H1 (cell line): ENCODE measurements around the gene MYOM3. TPM values are rescaled to one million over a fixed set of nuclear protein-coding genes. Genes with fewer than 3 reads are reported as not detected.
A peak's percentile ranks its signal among the peaks of the same experiment; 100 is the strongest.

Experiments
- CTCF ChIA-PET: fragments of 300-600 bp; sonication (Branson Sonifier 250); formaldehyde crosslinking; loops from one replicate; lab custom pipeline; 2021; ENCODE audit not compliant: partially characterized antibody; lab: Charles Lee
- POLR2A ChIA-PET: fragments of 300-600 bp; sonication (Branson Sonifier 250); formaldehyde crosslinking; loops from one replicate; lab custom pipeline; 2021; ENCODE audit warnings: inconsistent platforms; ENCODE audit not compliant: partially characterized antibody; lab: Charles Lee
- DNase-seq, 2 experiments: peaks; one replicate each; pipeline versions ENCODE4 v3.0.0 to v3.0.0-alpha.2; 2010 to 2022; ENCODE audit warnings: low spot score in 2 of 2, low read depth in 1 of 2, mixed read lengths in 1 of 2
- FAIRE-seq: peaks from 2 replicates; lab custom pipeline; 2011; peaks lifted over from hg19 to GRCh38; lab: Jason Lieb, UNC
- H2AFZ ChIP-seq: 2 replicates; pipeline ENCODE4 v1.8.1; 2012; ENCODE audit warnings: low read length, inconsistent platforms
- H2AK5ac ChIP-seq: 2 replicates; pipeline ENCODE4 v1.6.1; 2013; ENCODE audit warnings: low read depth, low read length
- H2BK120ac ChIP-seq: replicated peaks from 2 replicates; pipeline ENCODE3; 2013; ENCODE audit warnings: low read depth, low read length, inconsistent platforms
- H2BK12ac ChIP-seq: 2 replicates; pipeline ENCODE4 v1.6.1; 2013; ENCODE audit warnings: low read depth, low read length
- H2BK15ac ChIP-seq: 2 replicates; pipeline ENCODE4 v1.6.1; 2013; ENCODE audit warnings: low read length
- H2BK20ac ChIP-seq: 2 replicates; pipeline ENCODE4 v1.6.1; 2013; ENCODE audit warnings: low read length
- H2BK5ac ChIP-seq: 2 replicates; pipeline ENCODE4 v1.6.1; 2013; ENCODE audit warnings: low read depth, low read length
- H3K14ac ChIP-seq: 2 replicates; pipeline ENCODE4 v1.6.1; 2013; ENCODE audit warnings: inconsistent platforms; ENCODE audit not compliant: insufficient read length
- H3K18ac ChIP-seq: 2 replicates; pipeline ENCODE4 v1.6.1; 2013; ENCODE audit warnings: low read length; ENCODE audit errors: extremely low read depth
- H3K23ac ChIP-seq: 2 replicates; pipeline ENCODE4 v1.6.1; 2013; ENCODE audit warnings: inconsistent platforms; ENCODE audit not compliant: insufficient read length
- H3K23me2 ChIP-seq: 2 replicates; pipeline ENCODE4 v1.6.1; 2013; ENCODE audit warnings: low read depth, low read length
- H3K27ac ChIP-seq: 2 replicates; pipeline ENCODE4 v1.6.1; 2011; ENCODE audit warnings: low read depth, low read length, inconsistent platforms
- H3K27me3 ChIP-seq, 4 experiments: replicated peaks in 1 of 4; 1 replicate in 1 of 4; 2 replicates in 3 of 4; pipeline versions ENCODE4 v1.6.1 to v1.8.1; 2011 to 2013; ENCODE audit warnings: low read length in 3 of 4, mild to moderate bottlenecking in 3 of 4, inconsistent platforms in 2 of 4, mixed read lengths in 2 of 4, moderate library complexity in 1 of 4; ENCODE audit not compliant: control insufficient read depth in 3 of 4, insufficient read depth in 3 of 4; ENCODE audit errors: extremely low read depth in 1 of 4
- H3K36me3 ChIP-seq, 4 experiments: 2 replicates each; pipeline versions ENCODE4 v1.6.1 to v1.8.1; 2011 to 2013; ENCODE audit warnings: mild to moderate bottlenecking in 4 of 4, low read length in 3 of 4, moderate library complexity in 2 of 4, control low read depth in 1 of 4, inconsistent platforms in 1 of 4; ENCODE audit not compliant: insufficient read depth in 4 of 4, control insufficient read depth in 2 of 4
- H3K4ac ChIP-seq: replicated peaks from 2 replicates; pipeline ENCODE3; 2013; ENCODE audit warnings: low read length, low read depth, mixed read lengths, inconsistent platforms; ENCODE audit not compliant: insufficient read length
- H3K4me1 ChIP-seq, 4 experiments: replicated peaks in 1 of 4; 1 replicate in 1 of 4; 2 replicates in 3 of 4; pipeline versions ENCODE4 v1.6.1 to v1.8.1; 2011 to 2013; ENCODE audit warnings: low read length in 3 of 4, inconsistent platforms in 2 of 4, mixed read lengths in 1 of 4; ENCODE audit not compliant: insufficient read depth in 4 of 4, control insufficient read depth in 3 of 4
- H3K4me2 ChIP-seq, 2 experiments: 2 replicates each; pipeline versions ENCODE4 v1.6.1 to v1.8.1; 2011 to 2013; ENCODE audit warnings: low read depth in 2 of 2, low read length in 2 of 2, control low read depth in 1 of 2, inconsistent platforms in 1 of 2, mild to moderate bottlenecking in 1 of 2; ENCODE audit not compliant: insufficient read depth in 1 of 2
- H3K4me3 ChIP-seq, 4 experiments: fragments of 200-600, 300-600 bp in 1 of 4; sonication (generic), shearing (Covaris generic), sonication (Bioruptor Twin) in 1 of 4; 2 replicates each; pipeline versions ENCODE4 v1.5.1 to v1.8.1; 2011 to 2016; ENCODE audit warnings: low read length in 4 of 4, low read depth in 3 of 4, control low read depth in 2 of 4, inconsistent platforms in 2 of 4, mild to moderate bottlenecking in 2 of 4, mixed read lengths in 1 of 4, moderate library complexity in 1 of 4; ENCODE audit not compliant: insufficient read depth in 2 of 4; ENCODE audit errors: extremely low read depth in 1 of 4
- H3K56ac ChIP-seq: replicated peaks from 2 replicates; pipeline ENCODE3; 2013; ENCODE audit warnings: low read depth, mild to moderate bottlenecking, mixed read lengths, low read length, inconsistent platforms; ENCODE audit not compliant: insufficient read length
- H3K79me1 ChIP-seq: 2 replicates; pipeline ENCODE4 v1.6.1; 2013; ENCODE audit warnings: low read depth, low read length, control low read depth
- H3K79me2 ChIP-seq, 2 experiments: 2 replicates each; pipeline versions ENCODE4 v1.6.1 to v1.8.1; 2012 to 2013; ENCODE audit warnings: low read length in 2 of 2, mild to moderate bottlenecking in 2 of 2, inconsistent platforms in 1 of 2; ENCODE audit not compliant: insufficient read depth in 2 of 2, control insufficient read depth in 1 of 2
- H3K9ac ChIP-seq, 4 experiments: replicated peaks in 1 of 4; 1 replicate in 1 of 4; 2 replicates in 3 of 4; pipeline versions ENCODE4 v1.6.1 to v1.8.1; 2011 to 2013; ENCODE audit warnings: low read depth in 3 of 4, low read length in 3 of 4, control low read depth in 2 of 4, mild to moderate bottlenecking in 2 of 4, moderate library complexity in 2 of 4, inconsistent platforms in 1 of 4; ENCODE audit errors: extremely low read depth in 1 of 4
- H3K9me3 ChIP-seq, 2 experiments: 2 replicates each; pipeline versions ENCODE4 v1.6.1 to v1.8.1; 2012 to 2013; ENCODE audit warnings: mild to moderate bottlenecking in 2 of 2, moderate library complexity in 2 of 2, control low read depth in 1 of 2, inconsistent platforms in 1 of 2, low read depth in 1 of 2, low read length in 1 of 2, mixed read lengths in 1 of 2; ENCODE audit not compliant: insufficient read depth in 2 of 2
- H4K20me1 ChIP-seq, 2 experiments: replicated peaks in 1 of 2; 2 replicates each; pipeline versions ENCODE3 to v1.8.1; 2011 to 2013; ENCODE audit warnings: inconsistent platforms in 2 of 2, low read length in 2 of 2, mild to moderate bottlenecking in 1 of 2; ENCODE audit not compliant: insufficient read depth in 2 of 2, control insufficient read depth in 1 of 2
- H4K5ac ChIP-seq: 2 replicates; pipeline ENCODE4 v1.6.1; 2013; ENCODE audit warnings: low read length, low read depth, mixed read lengths, inconsistent platforms; ENCODE audit not compliant: insufficient read length
- H4K8ac ChIP-seq: 2 replicates; pipeline ENCODE4 v1.8.0; 2013; ENCODE audit warnings: mild to moderate bottlenecking, moderate library complexity, low read length, inconsistent platforms; ENCODE audit not compliant: insufficient read depth; ENCODE audit errors: extremely low read depth
- H4K91ac ChIP-seq: replicated peaks from 2 replicates; pipeline ENCODE3; 2013; ENCODE audit warnings: low read length, mixed read lengths, inconsistent platforms; ENCODE audit not compliant: insufficient read length
- ATF3 ChIP-seq: IDR thresholded peaks from 2 replicates; pipeline ENCODE4 v1.6.1; 2011; ENCODE audit warnings: low read depth, mild to moderate bottlenecking, low read length; ENCODE audit not compliant: insufficient read depth
- BACH1 ChIP-seq: IDR thresholded peaks from 2 replicates; pipeline ENCODE4 v1.6.1; 2012; ENCODE audit warnings: low read length, improper control_type of control experiment
- BCL11A ChIP-seq, 2 experiments: IDR thresholded peaks; one replicate each; pipeline ENCODE4 v1.6.1; 2011; ENCODE audit warnings: low read depth in 2 of 2, low read length in 2 of 2, mild to moderate bottlenecking in 2 of 2
- BRCA1 ChIP-seq: IDR thresholded peaks from 2 replicates; pipeline ENCODE4 v1.6.1; 2012; ENCODE audit warnings: low read depth, low read length, improper control_type of control experiment
- CEBPB ChIP-seq: IDR thresholded peaks from 2 replicates; pipeline ENCODE4 v1.6.1; 2012; ENCODE audit warnings: low read depth, low read length
- RFX5 ChIP-seq: IDR thresholded peaks from 2 replicates; pipeline ENCODE4 v1.6.1; 2011; ENCODE audit warnings: low read depth, low read length, improper control_type of control experiment, borderline replicate concordance
- SAP30 ChIP-seq: fragments of 300-600 bp; sonication (generic); IDR thresholded peaks from 2 replicates; pipeline ENCODE4 v1.7.1; 2012; ENCODE audit warnings: low read length, moderate library complexity, mild to moderate bottlenecking, inconsistent platforms; ENCODE audit not compliant: insufficient read depth, insufficient replicate concordance
- TEAD4 ChIP-seq: IDR thresholded peaks from 2 replicates; pipeline ENCODE4 v1.6.1; 2012; ENCODE audit warnings: low read depth, low read length, inconsistent platforms, mixed read lengths
- WGBS, 2 experiments: shearing (Covaris generic) in 1 of 2; methylation state at CpG; one replicate each; pipeline versions ENCODE4 v1.1.6 to v1.1.7; 2013 to 2015; ENCODE audit warnings: low lambda C conversion rate in 2 of 2, mixed read lengths in 2 of 2, inconsistent platforms in 1 of 2, low coverage in 1 of 2, missing lambda C conversion rate in 1 of 2; ENCODE audit not compliant: insufficient replicate concordance in 2 of 2, insufficient coverage in 1 of 2, insufficient read length in 1 of 2; ENCODE audit errors: extremely low coverage in 1 of 2, missing lambda C conversion rate in 1 of 2; 5-methylcytosine and 5-hydroxymethylcytosine counted together
- polyA plus RNA-seq, 7 experiments: library from polyadenylated mRNA; depleted of rRNA in 3 of 7; stranded (reverse) in 5 of 7; unstranded in 2 of 7; fragments of >200 nt in 5 of 7; fragments of 200-250 nt in 2 of 7; gene quantifications; 1 replicate in 5 of 7; 2 replicates in 1 of 7; 4 replicates in 1 of 7; pipeline versions ENCODE4 v1.2.1 to v1.2.3, GENCODE V29; 2011 to 2013; ENCODE audit warnings: missing spikeins in 2 of 7, mixed read lengths in 2 of 7
- total RNA-seq: library from RNA; stranded (reverse); fragmentation: NEBNext Ultra II Directional; extraction: Animal tissue kit (Norgen Biotek cat#: 25700); gene quantifications from 2 replicates; pipeline ENCODE4 v1.2.1, GENCODE V29; 2021

Gene MYOM3
- total and polyA plus RNA-seq, 2 of the 8 experiments (the other 6 are each of a cell fraction or from before 2014, with no cell fraction given) = 0.08 to 0.09 TPM

- Histone ChIP-seq H2BK120ac (no peak overlapping the region), H3K4me3 (no peak overlapping the region), H2BK15ac (no peak overlapping the region), H4K5ac (no peak overlapping the region), H2BK20ac (no peak overlapping the region), H3K9ac (no peak overlapping the region), H4K8ac (no peak overlapping the region), H3K79me1 (no peaks in the 10 kb centered on the region), H3K4me2 (peak overlapping the region in 1 of 2 experiments; percentile 29; a peak in 1 of 4 replicates), H3K23me2 (no peaks in the 10 kb centered on the region), H3K23ac (no peak overlapping the region), H3K27me3 (no peaks in the 10 kb centered on the region), H2BK5ac (no peak overlapping the region), H4K91ac (no peak overlapping the region), H4K20me1 (peaks cover 0 to 7% of the 10 kb centered on the region in 2 experiments), H3K4me1 (peaks cover 3 to 25% (median 15%) of the 10 kb centered on the region in 4 experiments), H3K4ac (no peak overlapping the region), H3K9me3 (no peaks in the 10 kb centered on the region), H2AFZ (no peak overlapping the region), H2AK5ac (no peak overlapping the region), H3K18ac (no peak overlapping the region), H3K14ac (no peak overlapping the region), H2BK12ac (no peak overlapping the region), H3K27ac (no peak overlapping the region), H3K56ac (no peak overlapping the region), H3K79me2 (peaks cover 0 to 6% of the 10 kb centered on the region in 2 experiments; a peak in 1 of 4 replicates), H3K36me3 (peaks cover 4 to 21% (median 9%) of the 10 kb centered on the region in 4 experiments; a peak in 6 of 8 replicates)
- FAIRE-seq = peak; percentile 13
- CTCF ChIA-PET = interaction anchor here (0.5 to 10.9 kb wide), 22 partner anchors 10 to 352 kb away, joined by 3 to 85 read pairs (median 4); partner anchors contain the start of genes IFNLR1, IL22RA1 and SRSF10
- POLR2A ChIA-PET = interaction anchor here (0.7 to 7.2 kb wide), 8 partner anchors 11 to 331 kb away, joined by 3 to 82 read pairs (median 5); partner anchors contain the start of genes IFNLR1 and IL22RA1
- DNase-seq = no peak
- 42% methylated on average over 8 of the region's 8 CpGs; no CpG with 5 or more reads in 1 of the 2 experiments for WGBS, 2 experiments
- no peak for TF ChIP-seq ATF3
- no peak for TF ChIP-seq BACH1
- TF ChIP-seq TEAD4 = no peak
- no peak for TF ChIP-seq RFX5
- TF ChIP-seq BCL11A (IDR thresholded peaks at IDR 0.05; ENCODE audit: low read depth in 2 of 2, low read length in 2 of 2) = no peak
- no peak for TF ChIP-seq CEBPB
- no peak for TF ChIP-seq BRCA1
- TF ChIP-seq SAP30 = no peak
These were observed 42.3 kb upstream of the MYOM3 start for GRCh38 chr1:24154215-24154614.
